Measurements from ENCODE around the gene TNFRSF25.
"Not testable (repeated sequence)": the region's sequence is repeated elsewhere in the genome, so short reads cannot be mapped to it uniquely, and the experiment has no call there.

TNFRSF25 gene

DNA sequence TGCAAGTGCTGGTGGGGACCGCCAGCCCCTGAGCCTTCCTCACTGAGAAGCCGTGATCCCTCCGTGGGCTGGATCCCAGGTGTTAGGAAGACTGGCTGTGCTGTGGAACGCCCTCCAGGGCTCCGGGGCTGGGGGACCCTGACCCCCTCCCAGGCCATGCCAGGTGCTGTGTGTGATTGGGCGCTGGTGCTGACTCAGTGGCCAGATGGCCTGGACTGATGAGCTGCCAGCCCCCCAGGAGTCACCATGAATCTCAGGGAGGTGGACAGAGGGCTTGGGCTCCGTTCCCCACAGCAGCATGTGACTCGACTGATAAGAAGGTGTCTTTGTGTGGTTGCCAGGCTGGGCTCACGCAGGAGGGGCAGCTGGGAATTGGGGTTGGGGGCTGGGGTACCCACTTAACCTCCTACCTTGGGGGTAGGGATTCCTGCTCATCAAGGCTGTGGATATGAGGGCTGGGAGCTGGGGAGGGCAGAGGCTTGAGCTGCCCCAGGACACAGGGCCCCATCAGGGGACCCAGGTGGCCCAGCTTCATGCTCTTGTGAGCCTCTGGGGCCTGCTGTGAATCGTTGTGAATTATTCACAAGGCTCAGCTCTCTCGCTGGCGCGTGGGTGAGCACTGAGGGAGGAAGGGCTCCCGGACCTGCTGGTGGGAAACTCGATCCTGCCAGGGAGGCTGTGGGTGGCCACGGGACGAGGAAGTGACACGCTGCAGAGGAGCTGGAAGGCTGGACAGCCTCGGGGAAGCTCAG, 36.1 kb downstream of the TNFRSF25 start:
- not testable (repeated sequence) for H3K36me3 ChIP-seq (ENCODE audit: insufficient read depth, low read length); H3K4me3 ChIP-seq (ENCODE audit: low read length); H3K9me3 ChIP-seq (replicated peaks; ENCODE audit: low read length); H3K9ac ChIP-seq (ENCODE audit: low read depth, low read length); H3K4me2 ChIP-seq (ENCODE audit: low read length); H3K4me1 ChIP-seq (ENCODE audit: control insufficient read depth, insufficient read depth, low read length)
- peaks cover 59% of the 10 kb centered on the region for H3K27me3 ChIP-seq (ENCODE audit: control insufficient read depth, insufficient read depth, low read length)

DNA sequence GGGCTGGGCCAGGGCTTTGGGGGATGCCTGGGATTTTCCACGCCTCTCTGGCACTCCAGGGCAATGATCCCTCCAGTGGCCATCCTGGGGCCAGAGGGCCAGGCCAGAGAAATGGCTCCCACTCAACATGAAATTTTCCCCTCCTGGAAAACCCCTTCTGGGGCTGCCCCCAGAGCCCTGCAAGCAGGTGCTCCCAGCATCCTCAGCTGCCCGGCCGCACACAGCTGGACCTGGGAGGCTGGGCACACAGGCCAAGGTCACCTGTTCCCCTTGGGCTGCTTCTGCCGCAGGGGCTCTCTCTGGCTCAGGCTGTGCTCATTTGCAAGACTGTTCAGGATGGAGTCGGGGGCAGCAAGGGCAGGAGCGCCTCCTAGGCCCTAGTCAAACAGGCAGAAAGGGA, 37.5 kb downstream of the TNFRSF25 start:
- H3K4me2 ChIP-seq (ENCODE audit: low read length); H3K9ac ChIP-seq (ENCODE audit: low read depth, low read length); H3K9me3 ChIP-seq (replicated peaks; ENCODE audit: low read length); H3K36me3 ChIP-seq (ENCODE audit: insufficient read depth, low read length); H3K4me3 ChIP-seq (ENCODE audit: low read length): not testable (repeated sequence)
- peaks cover 18% of the 10 kb centered on the region for H3K4me1 ChIP-seq (ENCODE audit: control insufficient read depth, insufficient read depth, low read length)
- peaks cover 65% of the 10 kb centered on the region for H3K27me3 ChIP-seq (ENCODE audit: control insufficient read depth, insufficient read depth, low read length)

DNA sequence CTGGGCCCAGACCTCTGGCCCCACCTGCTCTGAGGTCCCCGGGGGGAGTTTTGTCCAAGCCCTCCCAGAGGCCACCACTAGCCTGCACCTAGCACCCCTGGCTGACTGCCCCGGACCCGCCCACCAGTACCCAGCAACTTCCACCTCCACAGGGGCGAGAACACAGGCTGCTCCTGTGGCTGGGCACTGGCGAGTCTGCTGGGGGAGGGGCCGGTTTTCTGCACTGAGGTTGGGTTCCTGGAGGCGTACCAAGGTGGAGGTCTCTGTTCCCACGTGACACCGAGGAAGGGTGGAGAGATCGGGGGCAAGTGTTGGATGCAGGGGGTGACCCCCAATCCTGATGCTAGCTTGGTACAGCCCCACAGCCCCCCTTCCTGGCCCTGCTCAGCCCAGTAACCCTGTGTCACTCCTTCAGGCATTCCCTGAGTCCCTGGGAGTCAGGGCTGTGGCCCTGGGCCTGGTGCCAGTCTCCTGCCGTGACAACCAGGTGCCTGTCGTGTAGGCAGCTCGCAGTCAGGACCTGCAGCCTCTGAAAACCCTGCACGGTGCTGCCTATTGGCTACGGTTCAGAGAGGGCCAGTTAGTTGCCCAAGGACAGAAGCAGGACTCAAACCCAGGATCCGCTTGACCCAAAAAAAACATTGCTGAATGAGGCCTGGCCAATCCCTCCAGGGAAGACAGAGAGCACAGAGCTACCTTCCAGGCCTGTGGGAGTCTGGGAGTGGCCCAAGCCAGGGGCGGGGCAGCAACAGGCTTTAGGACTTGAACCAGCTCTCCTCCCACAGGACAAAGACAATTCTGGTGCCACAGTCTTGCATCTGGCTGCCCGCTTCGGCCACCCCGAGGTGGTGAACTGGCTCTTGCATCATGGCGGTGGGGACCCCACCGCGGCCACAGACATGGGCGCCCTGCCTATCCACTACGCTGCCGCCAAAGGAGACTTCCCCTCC, 38.3 kb downstream of the TNFRSF25 start:
- peaks cover 25% of the 10 kb centered on the region for H3K4me1 ChIP-seq (ENCODE audit: control insufficient read depth, insufficient read depth, low read length)

DNA sequence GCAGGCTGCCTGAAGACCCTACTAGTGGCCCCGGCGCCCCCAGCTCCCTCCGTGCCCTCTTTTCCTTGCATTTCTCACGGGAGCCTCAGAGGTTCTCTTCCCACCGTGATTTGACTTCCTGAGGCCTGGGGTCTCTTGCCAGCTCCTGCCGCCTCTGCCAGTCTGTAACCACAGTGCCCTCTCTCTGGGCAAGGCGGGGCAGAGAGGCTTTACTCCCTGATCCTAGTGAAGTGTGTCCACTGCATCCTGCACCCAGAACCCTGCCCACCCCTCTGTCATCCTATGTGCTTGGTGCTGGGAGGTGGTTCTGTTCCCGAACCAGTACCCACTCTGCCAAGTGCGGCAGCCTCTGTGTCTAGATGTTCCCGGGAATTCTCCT, 39.0 kb downstream of the TNFRSF25 start:
- peaks cover 28% of the 10 kb centered on the region for H3K4me1 ChIP-seq (ENCODE audit: control insufficient read depth, insufficient read depth, low read length)
- H3K36me3 ChIP-seq (ENCODE audit: insufficient read depth, low read length): no peaks in the 10 kb centered on the region
- no peak overlapping the region for H3K9ac ChIP-seq (ENCODE audit: low read depth, low read length)
- H3K27me3 ChIP-seq (ENCODE audit: control insufficient read depth, insufficient read depth, low read length): peaks cover 66% of the 10 kb centered on the region
- H3K4me2 ChIP-seq (ENCODE audit: low read length): no peak overlapping the region
- no peaks in the 10 kb centered on the region for H3K9me3 ChIP-seq (replicated peaks; ENCODE audit: low read length)
- no peak overlapping the region for H3K4me3 ChIP-seq (ENCODE audit: low read length)

More for the DNA sequence above, 38.3 kb downstream of the TNFRSF25 start:
- H3K9ac ChIP-seq (ENCODE audit: low read depth, low read length): no peak overlapping the region
- H3K4me3 ChIP-seq (ENCODE audit: low read length): no peak overlapping the region
- no peaks in the 10 kb centered on the region for H3K36me3 ChIP-seq (ENCODE audit: insufficient read depth, low read length)
- peaks cover 70% of the 10 kb centered on the region for H3K27me3 ChIP-seq (ENCODE audit: control insufficient read depth, insufficient read depth, low read length)
- no peak overlapping the region for H3K4me2 ChIP-seq (ENCODE audit: low read length)
- no peaks in the 10 kb centered on the region for H3K9me3 ChIP-seq (replicated peaks; ENCODE audit: low read length)

DNA sequence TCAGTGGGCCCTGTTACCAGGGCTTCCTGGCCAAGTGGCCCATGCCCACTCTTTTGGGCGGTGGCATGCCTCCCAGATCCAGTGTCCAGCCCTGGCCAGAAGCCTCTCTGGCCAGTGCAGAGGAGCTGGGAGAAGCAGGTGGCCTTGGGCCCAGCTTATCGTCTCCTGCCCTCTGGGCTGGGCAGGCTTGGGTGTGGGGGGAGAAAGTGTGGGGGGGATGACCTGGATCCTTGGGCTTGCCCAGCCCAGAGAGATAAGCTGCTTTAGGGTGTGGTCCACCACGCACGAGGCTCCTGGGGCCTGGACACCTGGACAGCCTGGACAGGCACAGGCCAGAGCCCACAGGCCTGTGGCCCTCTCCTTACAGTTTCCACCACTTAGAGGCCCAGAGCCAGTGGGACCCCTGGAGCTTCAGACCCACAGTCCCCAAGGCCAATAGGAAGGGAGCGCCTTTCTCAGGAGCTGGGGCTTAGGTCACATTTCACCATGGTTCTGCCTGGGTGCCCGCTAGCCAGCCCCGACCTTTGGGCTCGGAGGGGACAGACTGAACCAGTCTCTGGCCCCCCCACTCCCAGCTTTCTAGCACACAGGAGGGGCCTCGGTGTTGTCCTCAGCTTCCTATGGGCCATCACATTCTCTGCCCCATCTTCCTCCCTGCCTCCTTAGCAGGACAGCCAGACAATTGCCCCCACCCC, 39.5 kb downstream of the TNFRSF25 start:
- Histone ChIP-seq H3K36me3 (ENCODE audit: insufficient read depth, low read length) (no peaks in the 10 kb centered on the region), H3K9ac (ENCODE audit: low read depth, low read length) (no peak overlapping the region), H3K27me3 (ENCODE audit: control insufficient read depth, insufficient read depth, low read length) (peaks cover 69% of the 10 kb centered on the region), H3K4me2 (ENCODE audit: low read length) (no peak overlapping the region), H3K4me3 (ENCODE audit: low read length) (no peak overlapping the region), H3K4me1 (ENCODE audit: control insufficient read depth, insufficient read depth, low read length) (peaks cover 28% of the 10 kb centered on the region), H3K9me3 (replicated peaks; ENCODE audit: low read length) (no peaks in the 10 kb centered on the region)

DNA sequence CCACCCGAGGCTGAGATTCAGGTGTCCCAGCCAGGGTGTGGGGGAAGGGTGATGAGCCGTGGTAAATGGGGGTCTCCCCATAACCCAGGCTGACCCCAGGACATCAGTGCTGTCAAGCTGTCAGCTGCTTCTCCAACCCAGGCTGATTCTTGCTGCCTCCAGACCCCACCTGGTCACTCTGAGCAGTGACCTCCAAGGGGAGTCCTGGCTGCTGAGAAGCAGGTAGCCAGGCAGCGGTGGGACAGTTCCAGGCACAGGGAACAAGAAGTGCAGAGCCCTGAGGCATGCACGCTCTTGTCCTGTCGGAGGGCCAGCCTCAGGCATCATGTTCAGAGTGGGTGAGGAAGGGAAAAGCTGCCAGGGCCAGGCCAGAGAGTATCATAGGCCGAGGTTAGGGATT, 40.3 kb downstream of the TNFRSF25 start:
- Histone ChIP-seq H3K9me3 (replicated peaks; ENCODE audit: low read length) (no peaks in the 10 kb centered on the region), H3K4me1 (ENCODE audit: control insufficient read depth, insufficient read depth, low read length) (peaks cover 28% of the 10 kb centered on the region), H3K4me2 (ENCODE audit: low read length) (no peak overlapping the region), H3K27me3 (ENCODE audit: control insufficient read depth, insufficient read depth, low read length) (peaks cover 72% of the 10 kb centered on the region), H3K9ac (ENCODE audit: low read depth, low read length) (no peak overlapping the region), H3K36me3 (ENCODE audit: insufficient read depth, low read length) (no peaks in the 10 kb centered on the region), H3K4me3 (ENCODE audit: low read length) (no peak overlapping the region)

DNA sequence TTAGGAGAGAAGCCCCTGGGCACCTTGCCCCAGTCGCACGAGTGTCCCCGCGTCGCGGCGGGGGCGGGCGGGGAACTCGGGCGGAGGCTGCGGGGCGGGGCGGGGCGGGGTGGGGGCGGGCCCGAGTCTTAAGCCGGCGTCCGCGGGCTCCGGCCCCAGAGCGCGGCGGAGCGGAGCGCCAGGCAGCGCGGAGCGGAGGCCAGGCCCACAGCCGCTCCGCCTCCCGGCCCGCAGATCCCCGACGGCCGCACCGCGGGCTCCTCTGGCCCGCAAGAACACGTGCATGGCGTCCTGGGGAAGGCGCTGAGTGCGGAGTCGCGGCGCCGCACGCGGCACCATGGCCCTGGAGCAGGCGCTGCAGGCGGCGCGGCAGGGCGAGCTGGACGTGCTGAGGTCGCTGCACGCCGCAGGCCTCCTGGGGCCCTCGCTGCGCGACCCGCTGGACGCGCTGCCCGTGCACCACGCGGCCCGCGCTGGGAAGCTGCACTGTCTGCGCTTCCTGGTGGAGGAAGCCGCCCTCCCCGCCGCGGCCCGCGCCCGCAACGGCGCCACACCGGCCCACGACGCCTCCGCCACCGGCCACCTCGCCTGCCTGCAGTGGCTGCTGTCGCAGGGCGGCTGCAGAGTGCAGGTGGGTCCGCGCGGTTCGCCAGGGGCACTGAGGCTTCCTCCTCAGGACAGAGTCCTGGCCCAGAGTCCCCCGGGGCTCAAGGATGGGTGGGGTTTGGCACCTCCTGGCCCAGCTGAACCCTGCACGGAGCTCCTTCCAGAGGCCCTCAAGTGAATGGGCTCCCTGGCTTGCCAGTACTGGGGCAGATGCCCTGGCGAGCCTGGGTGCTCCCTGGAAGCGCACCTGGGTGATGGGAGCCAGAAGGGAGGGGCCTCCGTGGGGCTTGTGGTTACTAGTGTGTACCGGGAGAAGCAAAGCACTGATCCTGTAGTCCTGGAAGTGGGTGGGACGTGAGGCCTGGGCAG, 41.1 kb downstream of the TNFRSF25 start, which contains the start of gene ESPN:
TSS of gene ESPN (plus strand) at position 158 of the 975 bp plus-strand sequence. CDS start at position 338, 180 bp downstream.
- Histone ChIP-seq H3K4me2 (ENCODE audit: low read length) (peak within 1 kb of the TSS; percentile 54), H3K9me3 (replicated peaks; ENCODE audit: low read length) (no peaks in the 10 kb centered on the region), H3K9ac (ENCODE audit: low read depth, low read length) (no peak within 1 kb of the TSS), H3K36me3 (ENCODE audit: insufficient read depth, low read length) (no peaks in the 10 kb centered on the region), H3K4me3 (ENCODE audit: low read length) (no peak within 1 kb of the TSS), H3K4me1 (ENCODE audit: control insufficient read depth, insufficient read depth, low read length) (peaks cover 33% of the 10 kb centered on the region), H3K27me3 (ENCODE audit: control insufficient read depth, insufficient read depth, low read length) (peaks cover 72% of the 10 kb centered on the region)

DNA sequence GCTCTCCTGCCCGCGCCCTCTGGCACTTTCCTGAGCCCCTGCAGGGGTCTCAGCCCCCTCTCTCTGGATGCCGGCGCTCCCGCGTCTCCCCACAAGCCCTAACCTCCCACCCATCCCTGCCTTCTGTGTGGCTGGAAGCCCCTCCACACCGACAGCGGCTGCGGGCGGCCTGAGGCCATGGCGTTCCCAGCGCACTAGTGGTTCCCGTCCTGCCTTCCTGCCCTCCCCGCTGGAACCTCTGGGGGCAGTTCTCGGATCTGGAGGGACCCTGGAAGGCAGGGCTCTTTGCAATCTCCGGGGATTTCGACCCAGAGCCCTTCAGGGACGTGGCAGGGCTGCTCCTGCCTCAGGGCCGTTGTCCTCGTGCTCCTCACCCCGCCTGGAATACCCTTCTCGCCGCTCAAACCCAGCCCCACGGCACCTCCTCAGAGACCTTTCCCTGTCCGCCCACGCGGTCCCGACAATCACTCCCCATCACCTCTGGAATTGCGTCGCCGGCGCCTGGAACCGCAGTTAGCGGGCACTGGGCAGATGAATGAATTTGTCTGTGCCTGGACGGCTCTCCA, 41.9 kb downstream of the TNFRSF25 start:
- H3K4me1 ChIP-seq (ENCODE audit: control insufficient read depth, insufficient read depth, low read length): peaks cover 33% of the 10 kb centered on the region
- H3K4me2 ChIP-seq (ENCODE audit: low read length): peak overlapping the region; percentile 53
- H3K4me3 ChIP-seq (ENCODE audit: low read length): no peak overlapping the region
- H3K9ac ChIP-seq (ENCODE audit: low read depth, low read length): no peak overlapping the region
- H3K36me3 ChIP-seq (ENCODE audit: insufficient read depth, low read length): no peaks in the 10 kb centered on the region
- no peaks in the 10 kb centered on the region for H3K9me3 ChIP-seq (replicated peaks; ENCODE audit: low read length)
- H3K27me3 ChIP-seq (ENCODE audit: control insufficient read depth, insufficient read depth, low read length): peaks cover 72% of the 10 kb centered on the region

DNA sequence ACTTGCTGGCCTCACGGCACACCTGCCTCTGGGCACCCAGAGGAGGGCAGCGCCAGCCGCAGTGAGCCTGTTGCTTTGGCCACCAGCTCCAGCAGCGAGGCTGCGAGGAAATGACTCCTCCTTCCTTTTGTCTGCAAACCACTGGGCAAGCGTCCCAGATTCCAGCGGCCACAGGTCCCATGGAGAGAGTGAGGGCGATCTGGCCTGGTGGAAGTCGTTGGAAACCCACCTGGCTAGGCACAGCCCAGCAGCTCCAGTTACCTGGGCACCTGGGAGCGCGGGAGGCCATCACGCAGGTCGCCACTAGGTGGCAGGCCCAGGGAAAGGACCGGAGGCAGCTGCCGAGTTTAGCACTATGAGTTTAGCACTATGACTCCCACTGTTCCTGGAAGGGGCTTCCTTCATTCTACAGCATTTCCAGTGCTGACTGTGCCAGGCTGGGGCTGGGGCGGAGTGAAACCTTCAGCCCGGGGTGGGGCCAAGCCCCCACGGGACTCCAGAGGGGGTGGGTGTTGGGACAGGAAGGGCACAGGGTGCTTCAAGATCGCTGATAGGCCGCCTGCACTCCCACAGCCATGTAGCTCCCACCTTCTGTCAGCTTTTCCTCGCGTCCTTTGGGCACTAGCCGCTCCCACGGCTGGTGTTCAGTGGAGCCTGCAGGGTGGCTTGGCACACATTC, 42.5 kb downstream of the TNFRSF25 start:
- no peak overlapping the region for H3K9ac ChIP-seq (ENCODE audit: low read depth, low read length)
- no peak overlapping the region for H3K4me3 ChIP-seq (ENCODE audit: low read length)
- H3K36me3 ChIP-seq (ENCODE audit: insufficient read depth, low read length): no peaks in the 10 kb centered on the region
- H3K9me3 ChIP-seq (replicated peaks; ENCODE audit: low read length): no peaks in the 10 kb centered on the region
- peaks cover 33% of the 10 kb centered on the region for H3K4me1 ChIP-seq (ENCODE audit: control insufficient read depth, insufficient read depth, low read length)
- H3K4me2 ChIP-seq (ENCODE audit: low read length): peak overlapping the region; percentile 53
- H3K27me3 ChIP-seq (ENCODE audit: control insufficient read depth, insufficient read depth, low read length): peaks cover 77% of the 10 kb centered on the region

DNA sequence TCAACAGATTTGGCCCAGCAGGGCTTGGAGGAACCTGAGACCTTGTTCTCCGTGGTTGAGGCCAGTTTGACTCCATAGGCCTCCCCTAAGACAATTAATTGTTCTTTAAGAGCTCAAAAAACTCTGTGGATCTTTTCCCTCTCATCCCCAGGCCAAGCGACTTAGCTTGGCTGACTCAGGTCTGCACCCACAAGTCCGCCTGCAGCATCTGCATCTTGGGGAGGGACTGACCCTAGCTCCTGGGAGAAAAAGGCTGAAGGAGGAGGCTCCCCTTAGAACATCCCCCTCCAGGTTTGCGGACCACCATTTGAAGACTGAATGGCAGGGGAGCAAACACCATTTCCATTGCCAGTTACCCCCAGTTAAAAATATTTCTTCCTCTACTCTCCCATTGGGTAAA, 44.7 kb downstream of the TNFRSF25 start:
- Histone ChIP-seq H3K27me3 (ENCODE audit: control insufficient read depth, insufficient read depth, low read length) (peaks cover 86% of the 10 kb centered on the region), H3K4me3 (ENCODE audit: low read length) (no peak overlapping the region), H3K9ac (ENCODE audit: low read depth, low read length) (no peak overlapping the region), H3K4me2 (ENCODE audit: low read length) (no peak overlapping the region), H3K36me3 (ENCODE audit: insufficient read depth, low read length) (no peaks in the 10 kb centered on the region), H3K4me1 (ENCODE audit: control insufficient read depth, insufficient read depth, low read length) (peaks cover 33% of the 10 kb centered on the region), H3K9me3 (replicated peaks; ENCODE audit: low read length) (no peaks in the 10 kb centered on the region)
